ENCODE results near the gene GZMM. TPM values are rescaled to one million over a fixed set of nuclear protein-coding genes. Genes with fewer than 3 reads are reported as not detected.

The GZMM gene
- total and polyA plus RNA-seq, 2 of the 13 experiments (the other 11 are each of a cell fraction or from before 2014, with no cell fraction given), result 0.07 TPM; not detected in 1

- TF ChIP-seq ZBTB40 (IDR thresholded peaks at IDR 0.05), result no peak
- TF ChIP-seq ZBTB40 (CRISPR knock-in tag; IDR thresholded peaks at IDR 0.05), result peak; percentile 67; the same call in 1 of the 2 replicates
- TF ChIP-seq ZNF44 (CRISPR knock-in tag; IDR thresholded peaks at IDR 0.05), result 0 out of 2 replicates have a peak, but pooled peaks have one; percentile 43
- 0 out of 2 replicates have a peak, but pooled peaks have one; percentile 23 for TF ChIP-seq HINFP (CRISPR knock-in tag; IDR thresholded peaks at IDR 0.05; ENCODE audit: low read depth)
- TF ChIP-seq ZNF607 (CRISPR knock-in tag; IDR thresholded peaks at IDR 0.05; ENCODE audit: borderline replicate concordance), result peak; percentile 37; the same call in 1 of the 2 replicates
- no peak for TF ChIP-seq FOXP1 (IDR thresholded peaks at IDR 0.05)
- 0 out of 2 replicates have a peak, but pooled peaks have one; percentile 30 for TF ChIP-seq FOXP1 (CRISPR knock-in tag; IDR thresholded peaks at IDR 0.05)
- TF ChIP-seq HIC2 (CRISPR knock-in tag; IDR thresholded peaks at IDR 0.05; ENCODE audit: low read depth), result peak; percentile 93
- TF ChIP-seq SRF (IDR thresholded peaks at IDR 0.05; ENCODE audit: low read depth, low read length), result peak; percentile 67; the same call in 1 of the 2 replicates
- no peak for TF ChIP-seq BCL3 (CRISPR knock-in tag; IDR thresholded peaks at IDR 0.05)
- peak; percentile 99 for TF ChIP-seq CTCF (CRISPR knock-in tag; IDR thresholded peaks at IDR 0.05)
- peak; percentile 62 for TF ChIP-seq SALL1 (CRISPR knock-in tag; IDR thresholded peaks at IDR 0.05)
Observed at GRCh38 chr19:506404-507285, 37.2 kb upstream of the GZMM start (continued).

All from HepG2 (cell line).